Measurements from ENCODE around the gene CD33.
"Not testable (repeated sequence)": the region's sequence is repeated elsewhere in the genome, so short reads cannot be mapped to it uniquely, and the experiment has no call there.

CD33 gene

GRCh38 chr19:51224898-51225393, at the start of gene CD33:
Gene CD33 (plus strand): TSS chr19:51225080. CDS start chr19:51225119, 39 bp downstream.
- DNase-seq, result not testable (repeated sequence)

GRCh38 chr19:51179256-51179655, 45.6 kb upstream of the CD33 start:
- DNase-seq, result no peak

DNA sequence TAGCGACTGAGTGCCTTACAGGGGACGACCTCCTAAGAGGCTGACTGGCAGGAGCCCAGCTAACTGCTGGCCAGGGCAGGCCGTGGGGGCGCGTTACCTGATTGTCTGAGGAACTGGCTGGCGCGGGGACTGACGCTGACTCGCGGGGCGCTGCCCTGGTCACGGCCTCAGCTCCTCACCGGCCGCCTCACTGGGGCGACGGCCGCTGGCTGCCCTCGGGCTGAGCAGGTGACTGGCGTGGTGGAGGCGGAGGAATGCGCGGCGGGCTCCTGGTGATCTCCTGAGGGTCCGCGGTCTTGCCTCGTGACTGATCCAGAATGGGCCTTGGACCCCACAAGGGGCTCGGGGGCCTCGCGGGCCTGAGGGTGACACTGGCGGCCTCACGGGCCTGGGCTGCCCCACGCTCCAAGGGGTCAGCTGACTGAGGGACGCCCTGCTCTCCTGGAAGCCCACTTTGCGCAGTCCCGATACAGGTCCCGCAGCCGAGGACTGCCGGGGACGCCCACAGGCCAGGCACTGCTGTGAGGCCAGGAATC, 43.4 kb upstream of the CD33 start:
- DNase-seq, result no peak

DNA sequence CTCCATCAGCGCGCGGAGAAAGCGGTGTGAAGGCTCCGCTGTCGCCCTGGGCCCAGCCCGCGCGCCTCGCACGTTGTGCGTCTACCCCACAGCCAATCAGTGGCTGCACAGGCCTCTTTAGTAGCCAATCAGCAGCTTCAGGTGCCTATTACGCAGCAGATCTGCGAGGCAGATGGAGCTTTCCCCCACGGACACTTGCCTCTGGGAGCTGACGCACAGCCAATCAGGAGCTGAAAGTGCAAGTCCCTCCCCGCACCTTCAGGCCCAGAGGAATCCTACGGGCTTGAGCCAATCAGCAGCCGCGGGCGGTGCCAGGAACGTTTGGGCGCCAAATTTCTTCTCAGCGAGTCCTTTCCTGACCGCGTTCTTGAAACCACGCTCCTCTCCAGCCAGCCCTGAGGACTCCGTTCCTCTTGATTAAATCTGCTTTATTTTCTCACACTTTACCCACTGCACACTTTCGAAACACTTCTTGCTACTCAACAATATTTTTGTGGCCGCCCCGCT, 42.9 kb upstream of the CD33 start:
- DNase-seq, result no peak

DNA sequence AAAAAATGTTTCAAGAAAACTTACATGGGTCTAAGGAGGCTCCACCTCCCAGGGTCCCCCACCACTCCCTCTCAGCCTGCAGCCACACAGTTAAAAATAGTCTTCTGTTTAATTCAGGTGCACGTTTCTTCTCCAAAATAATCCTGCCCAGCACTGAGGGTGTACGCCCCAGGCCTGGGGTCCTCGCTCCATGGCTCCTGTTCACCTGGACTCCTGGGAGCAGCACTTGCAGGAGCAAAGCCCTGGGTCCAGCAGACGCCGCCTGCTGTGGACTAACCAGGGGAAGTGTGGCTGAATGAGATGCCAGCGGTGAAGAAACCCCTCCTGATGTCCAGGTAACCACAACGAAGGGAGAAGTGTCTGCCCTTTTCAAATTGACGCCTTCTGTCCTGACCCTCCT, 41.3 kb upstream of the CD33 start:
- DNase-seq, result no peak

GRCh38 chr19:51185069-51185867, 39.6 kb upstream of the CD33 start:
- no peak for DNase-seq

DNA sequence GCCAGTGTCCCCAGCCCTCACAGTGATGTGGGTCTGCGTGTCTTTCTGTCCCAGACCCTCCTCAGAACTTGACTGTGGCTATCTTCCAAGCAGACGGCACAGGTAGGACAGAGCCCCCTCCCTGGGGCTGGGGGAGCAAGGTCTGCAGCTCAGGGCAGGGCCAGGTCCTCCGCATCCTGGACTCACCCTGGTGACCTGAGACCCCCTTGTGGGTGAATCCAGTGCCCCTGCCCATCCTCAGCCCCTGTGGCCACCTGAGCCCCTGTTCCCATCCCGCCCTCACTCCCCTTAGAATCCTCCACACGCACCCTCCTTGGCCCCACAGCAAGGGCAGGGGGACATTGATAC, 39.0 kb upstream of the CD33 start:
- DNase-seq, result no peak

GRCh38 chr19:51186323-51186722, 38.6 kb upstream of the CD33 start:
- DNase-seq, result no peak

GRCh38 chr19:51187395-51188226, 37.3 kb upstream of the CD33 start:
- DNase-seq, result no peak

DNA sequence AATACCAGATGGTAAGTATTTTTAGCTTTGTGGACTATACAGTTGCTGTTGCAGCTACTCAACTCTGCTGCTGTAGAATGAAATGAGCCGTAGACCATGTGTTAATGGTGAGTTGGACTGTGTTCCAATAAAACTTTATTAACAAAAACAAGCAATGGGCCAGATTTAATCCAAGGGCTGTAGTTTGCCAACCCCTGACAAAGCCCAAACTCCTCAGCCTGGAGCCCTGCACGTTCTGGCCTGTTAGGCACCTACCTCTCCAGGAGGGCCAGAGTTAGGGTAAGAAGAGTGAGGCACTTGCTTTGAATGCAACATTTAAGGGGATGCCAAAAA, 36.7 kb upstream of the CD33 start:
- no peak for DNase-seq

DNA sequence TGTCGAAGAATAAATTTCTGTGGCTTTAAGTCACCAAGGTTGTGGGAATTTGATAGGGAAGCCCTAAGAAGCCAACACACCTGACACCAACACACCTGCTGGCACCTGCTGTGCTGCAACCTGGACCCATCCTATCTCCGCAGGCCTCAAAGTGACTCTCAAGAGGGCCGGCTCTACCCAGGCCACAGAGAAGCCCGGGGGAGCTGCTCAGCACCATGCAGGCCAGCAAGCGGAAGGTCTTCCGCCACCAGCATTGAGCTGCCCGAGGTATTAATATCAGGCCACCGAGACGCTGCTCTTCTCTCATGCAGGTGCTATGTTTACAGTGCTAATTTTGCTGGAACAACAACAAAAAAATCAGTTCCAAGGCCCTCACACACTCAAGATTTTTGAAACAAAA, 32.2 kb upstream of the CD33 start:
- DNase-seq, result no peak

- no peak for DNase-seq
Measured at GRCh38 chr19:51194527-51195315, 30.2 kb upstream of the CD33 start.

GRCh38 chr19:51195316-51195586, 29.6 kb upstream of the CD33 start:
- DNase-seq, result no peak

DNA sequence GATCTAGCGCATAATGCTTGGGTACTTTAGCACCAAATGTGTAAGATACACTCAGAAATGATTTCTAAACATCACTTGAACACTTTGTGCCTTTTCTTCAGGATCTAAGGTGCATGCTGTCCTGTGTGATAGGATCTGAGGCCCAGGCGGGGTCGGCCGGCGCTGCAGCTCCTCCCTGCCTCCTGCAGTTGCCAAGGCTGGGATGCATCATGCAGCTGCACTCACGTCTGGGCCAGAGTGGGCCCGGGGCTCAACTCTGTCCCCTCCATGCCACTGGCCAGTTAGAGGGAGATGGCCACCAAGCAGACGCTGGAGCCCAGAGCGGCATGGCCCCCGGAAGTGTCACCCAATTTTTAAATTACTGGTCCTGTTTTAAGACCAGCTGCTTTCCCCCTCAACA, 29.3 kb upstream of the CD33 start:
- DNase-seq, result no peak

GRCh38 chr19:51196181-51196580, 28.7 kb upstream of the CD33 start:
- no peak for DNase-seq

GRCh38 chr19:51198641-51199040, 26.2 kb upstream of the CD33 start:
- DNase-seq, result no peak

- DNase-seq, result no peak
Measured at GRCh38 chr19:51200071-51200666, 24.7 kb upstream of the CD33 start.

GRCh38 chr19:51201712-51202111, 23.2 kb upstream of the CD33 start:
- no peak for DNase-seq

DNA sequence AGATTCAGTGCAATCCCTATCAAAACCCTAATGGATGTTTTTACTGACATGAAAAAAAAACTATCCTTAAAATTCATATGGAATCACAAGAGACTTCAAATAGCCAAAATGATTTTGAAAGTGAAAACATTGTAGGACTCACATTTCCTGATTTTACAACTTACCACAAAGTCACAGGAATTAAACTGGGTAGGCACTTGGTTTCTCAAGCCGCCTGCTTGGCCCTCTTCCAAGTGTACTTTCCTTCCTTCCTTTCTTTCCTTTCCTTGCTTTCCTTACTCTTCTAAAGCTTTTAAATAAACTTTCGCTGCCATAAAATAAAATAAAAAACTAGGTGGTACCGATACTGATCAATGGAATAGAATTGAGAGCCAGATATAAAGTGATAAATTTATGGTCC, 21.0 kb upstream of the CD33 start:
- no peak for DNase-seq

- no peak for DNase-seq
Measured at GRCh38 chr19:51204321-51204720, 20.6 kb upstream of the CD33 start.

DNA sequence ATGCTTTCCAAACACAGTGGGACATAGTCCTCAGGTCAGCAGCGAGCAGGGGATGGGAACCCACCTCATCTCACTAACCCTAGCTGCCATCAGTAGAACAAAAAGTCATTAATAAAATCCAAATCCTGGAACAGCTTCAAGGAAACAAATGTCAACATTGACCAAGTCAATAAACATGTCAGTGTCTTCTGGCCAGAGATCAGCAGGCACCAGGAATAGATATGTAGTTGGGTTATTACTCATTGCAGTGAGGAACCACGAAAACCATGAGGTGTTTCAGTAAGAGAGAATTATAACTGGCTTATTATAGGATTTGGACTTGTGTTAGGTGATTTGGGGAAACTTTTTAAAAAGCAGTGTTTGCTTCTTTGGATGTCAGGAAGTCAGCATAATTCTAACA, 17.1 kb upstream of the CD33 start:
- no peak for DNase-seq

GRCh38 chr19:51210191-51210784, 14.6 kb upstream of the CD33 start:
- DNase-seq, result no peak

All from right forelimb (tissue), 1 donor.